ENCODE measurements around the gene SLC39A9.

- TF ChIP-seq EZH2 (IDR thresholded peaks at IDR 0.05) (no peak), CTCF (IDR thresholded peaks at IDR 0.05) (no peak)
Measured at GRCh38 chr14:69395929-69396328, 2.6 kb upstream of the SLC39A9 start.

Measured in neural progenitor cell (in vitro differentiated cells).